OCI-LY1 (cell line): ENCODE data around the gene GNG7.

ENCODE experiments used
- H2AFZ ChIP-seq: fragments of 200-600 bp; sonication (generic), shearing (Covaris generic); 2 replicates; pipeline ENCODE4 v1.6.0; 2014; ENCODE audit warnings: antibody characterized with exemption, mild to moderate bottlenecking, low read length
- H3F3A ChIP-seq: fragments of 200-600 bp; sonication (generic), shearing (Covaris generic); 2 replicates; pipeline ENCODE4 v1.6.0; 2014; ENCODE audit warnings: mild to moderate bottlenecking, antibody characterized with exemption, low read length, moderate library complexity; ENCODE audit not compliant: insufficient read depth
- H3K27ac ChIP-seq: fragments of 200-600 bp; sonication (generic); 2 replicates; pipeline ENCODE4 v1.5.1; 2014; ENCODE audit warnings: low read length, mixed run types, mild to moderate bottlenecking, low read depth; ENCODE audit not compliant: poor library complexity, severe bottlenecking
- H3K27me3 ChIP-seq: fragments of 200-600 bp; sonication (generic); 2 replicates; pipeline ENCODE4 v1.6.0; 2014; ENCODE audit warnings: antibody characterized with exemption, mild to moderate bottlenecking, low read length, moderate library complexity; ENCODE audit not compliant: insufficient read depth
- H3K36me3 ChIP-seq: fragments of 200-600 bp; sonication (generic); 2 replicates; pipeline ENCODE4 v1.6.1; 2014; ENCODE audit warnings: mild to moderate bottlenecking, antibody characterized with exemption, low read length, moderate library complexity, mixed read lengths; ENCODE audit not compliant: insufficient read depth
- H3K4me1 ChIP-seq: fragments of 200-600 bp; sonication (generic); 2 replicates; pipeline ENCODE4 v1.5.1; 2014; ENCODE audit warnings: mild to moderate bottlenecking, low read length, moderate library complexity; ENCODE audit not compliant: insufficient read depth, severe bottlenecking
- H3K4me2 ChIP-seq: fragments of 200-600 bp; sonication (generic), shearing (Covaris generic); 2 replicates; pipeline ENCODE4 v1.6.1; 2014; ENCODE audit warnings: low read length
- H3K4me3 ChIP-seq: fragments of 200-600 bp; sonication (generic); 2 replicates; pipeline ENCODE4 v1.5.1; 2014; ENCODE audit warnings: low read length, low read depth, mild to moderate bottlenecking, mixed read lengths; ENCODE audit not compliant: poor library complexity, severe bottlenecking
- H3K79me2 ChIP-seq: fragments of 200-600 bp; shearing (Covaris generic); 2 replicates; pipeline ENCODE4 v1.6.1; 2016; ENCODE audit warnings: mixed run types, low read length, mixed read lengths; ENCODE audit not compliant: insufficient read depth
- H3K9ac ChIP-seq: fragments of 200-600 bp; sonication (generic), shearing (Covaris generic); 2 replicates; pipeline ENCODE4 v1.6.1; 2014; ENCODE audit warnings: mild to moderate bottlenecking, low read length, mixed read lengths
- H3K9me2 ChIP-seq: fragments of 200-600 bp; sonication (generic), shearing (Covaris generic); 2 replicates; pipeline ENCODE4 v1.6.1; 2014; ENCODE audit warnings: low read depth, mild to moderate bottlenecking, low read length, mixed read lengths
- H3K9me3 ChIP-seq: fragments of 200-600 bp; shearing (Covaris generic); 2 replicates; pipeline ENCODE4 v1.6.1; 2014; ENCODE audit warnings: low read length, mixed read lengths
- H4K20me1 ChIP-seq: fragments of 200-600 bp; sonication (generic), shearing (Covaris generic); 2 replicates; pipeline ENCODE4 v1.6.0; 2016; ENCODE audit warnings: mild to moderate bottlenecking, low read length; ENCODE audit not compliant: insufficient read depth
- EZH2 ChIP-seq: fragments of 200-600 bp; sonication (generic), shearing (Covaris generic); IDR thresholded peaks from 2 replicates; pipeline ENCODE4 v1.8.0; 2017; ENCODE audit warnings: borderline replicate concordance, mixed run types, mild to moderate bottlenecking, antibody characterized with exemption, low read length, moderate library complexity, mixed read lengths
- TF ChIP-seq, protein P1 (sequence below): fragments of 200-600 bp; sonication (generic), shearing (Covaris generic); IDR thresholded peaks from 2 replicates; pipeline ENCODE4 v1.5.1; 2017; ENCODE audit warnings: mild to moderate bottlenecking, antibody characterized with exemption, low read length, moderate library complexity, mixed read lengths

The GNG7 gene

DNA sequence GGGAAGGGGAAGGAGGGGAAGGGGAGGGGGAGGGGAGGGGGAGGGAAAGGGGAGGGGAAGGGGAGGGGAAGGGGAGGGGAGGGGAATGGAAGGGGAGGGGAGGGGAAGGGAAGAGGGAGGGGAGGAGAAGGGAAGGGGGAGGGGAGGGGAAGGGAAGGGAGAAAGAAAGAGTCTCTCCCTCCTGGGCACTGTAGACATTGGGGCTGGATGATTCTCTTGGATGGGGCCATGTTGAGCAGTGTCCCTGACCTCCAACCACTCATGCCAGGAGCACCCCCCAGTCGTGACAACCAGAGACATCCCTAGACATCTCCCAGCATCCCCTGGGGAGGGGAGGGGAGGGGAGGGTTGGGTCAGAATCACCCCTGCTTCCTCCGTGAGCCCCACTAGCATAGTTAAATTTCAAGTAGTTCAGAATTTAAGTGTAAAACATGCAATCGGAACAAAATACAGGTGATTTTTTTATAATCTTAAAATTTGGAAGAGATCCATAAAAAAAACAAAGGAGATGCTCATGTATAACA is 64.0 kb downstream of the GNG7 start:
- Histone ChIP-seq H3K9me3 (no peaks in the 10 kb centered on the region), H3K36me3 (no peaks in the 10 kb centered on the region), H3K27me3 (peaks cover 3% of the 10 kb centered on the region; the same call in 1 of the 2 replicates), H3K4me2 (no peak overlapping the region), H3K27ac (no peak overlapping the region), H3K4me1 (peaks cover 22% of the 10 kb centered on the region), H2AFZ (no peak overlapping the region), H3F3A (no peaks in the 10 kb centered on the region), H3K79me2 (no peaks in the 10 kb centered on the region), H3K4me3 (no peak overlapping the region), H4K20me1 (no peaks in the 10 kb centered on the region), H3K9ac (no peak overlapping the region), H3K9me2 (no peaks in the 10 kb centered on the region)
- TF ChIP-seq, protein P1, sequence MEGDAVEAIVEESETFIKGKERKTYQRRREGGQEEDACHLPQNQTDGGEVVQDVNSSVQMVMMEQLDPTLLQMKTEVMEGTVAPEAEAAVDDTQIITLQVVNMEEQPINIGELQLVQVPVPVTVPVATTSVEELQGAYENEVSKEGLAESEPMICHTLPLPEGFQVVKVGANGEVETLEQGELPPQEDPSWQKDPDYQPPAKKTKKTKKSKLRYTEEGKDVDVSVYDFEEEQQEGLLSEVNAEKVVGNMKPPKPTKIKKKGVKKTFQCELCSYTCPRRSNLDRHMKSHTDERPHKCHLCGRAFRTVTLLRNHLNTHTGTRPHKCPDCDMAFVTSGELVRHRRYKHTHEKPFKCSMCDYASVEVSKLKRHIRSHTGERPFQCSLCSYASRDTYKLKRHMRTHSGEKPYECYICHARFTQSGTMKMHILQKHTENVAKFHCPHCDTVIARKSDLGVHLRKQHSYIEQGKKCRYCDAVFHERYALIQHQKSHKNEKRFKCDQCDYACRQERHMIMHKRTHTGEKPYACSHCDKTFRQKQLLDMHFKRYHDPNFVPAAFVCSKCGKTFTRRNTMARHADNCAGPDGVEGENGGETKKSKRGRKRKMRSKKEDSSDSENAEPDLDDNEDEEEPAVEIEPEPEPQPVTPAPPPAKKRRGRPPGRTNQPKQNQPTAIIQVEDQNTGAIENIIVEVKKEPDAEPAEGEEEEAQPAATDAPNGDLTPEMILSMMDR = no peak
- no peak for TF ChIP-seq EZH2

DNA sequence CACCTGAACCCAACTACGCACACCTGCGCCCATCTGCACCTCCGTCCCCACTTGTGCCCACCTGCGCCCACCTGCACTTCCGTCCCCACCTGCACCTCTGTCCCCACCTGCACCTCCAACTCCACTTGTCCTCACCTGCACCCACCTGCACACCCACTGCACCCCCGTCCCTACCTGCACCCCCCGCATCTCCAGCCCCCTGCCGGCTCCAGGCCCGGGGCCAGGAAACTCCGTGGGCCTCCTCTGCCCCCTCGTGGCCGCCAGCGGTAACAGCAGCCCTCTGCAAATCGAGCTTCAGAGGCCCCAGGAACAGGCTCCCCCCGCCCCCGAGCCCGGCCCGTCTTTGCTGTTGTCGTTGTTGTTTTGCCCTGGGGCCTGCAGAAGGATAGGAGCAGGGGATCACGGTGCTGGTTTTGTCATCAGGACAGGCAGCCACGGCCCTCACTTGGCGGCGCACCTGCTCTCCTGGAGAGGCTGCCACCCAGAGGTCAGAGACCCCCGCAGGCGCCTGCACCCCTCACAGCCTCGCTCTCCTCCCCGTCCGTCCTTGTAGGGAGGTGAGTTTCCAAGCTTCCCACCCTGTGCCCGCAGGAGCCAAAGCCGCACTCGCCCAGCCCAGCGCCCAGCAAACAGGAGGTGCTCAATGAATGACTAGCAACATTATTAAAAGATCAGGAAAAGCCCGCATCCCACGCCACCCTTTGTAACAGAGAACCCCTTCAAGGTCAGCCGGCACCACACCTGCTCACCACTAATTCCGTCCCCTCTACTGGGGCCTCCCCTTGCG is 65.4 kb downstream of the GNG7 start:
- H2AFZ ChIP-seq = no peak overlapping the region
- H3K9me3 ChIP-seq = no peaks in the 10 kb centered on the region
- H3K9me2 ChIP-seq = no peaks in the 10 kb centered on the region
- H3K27me3 ChIP-seq = peaks cover 3% of the 10 kb centered on the region; the same call in 1 of the 2 replicates
- no peaks in the 10 kb centered on the region for H4K20me1 ChIP-seq
- H3F3A ChIP-seq = no peaks in the 10 kb centered on the region
- no peak for TF ChIP-seq EZH2
- TF ChIP-seq, protein P1 = peak; percentile 90
- H3K9ac ChIP-seq = no peak overlapping the region
- peaks cover 36% of the 10 kb centered on the region for H3K4me1 ChIP-seq
- H3K36me3 ChIP-seq = no peaks in the 10 kb centered on the region
- no peak overlapping the region for H3K4me3 ChIP-seq
- no peak overlapping the region for H3K27ac ChIP-seq
- no peaks in the 10 kb centered on the region for H3K79me2 ChIP-seq
- peak overlapping the region; percentile 15; the same call in 1 of the 2 replicates for H3K4me2 ChIP-seq

DNA sequence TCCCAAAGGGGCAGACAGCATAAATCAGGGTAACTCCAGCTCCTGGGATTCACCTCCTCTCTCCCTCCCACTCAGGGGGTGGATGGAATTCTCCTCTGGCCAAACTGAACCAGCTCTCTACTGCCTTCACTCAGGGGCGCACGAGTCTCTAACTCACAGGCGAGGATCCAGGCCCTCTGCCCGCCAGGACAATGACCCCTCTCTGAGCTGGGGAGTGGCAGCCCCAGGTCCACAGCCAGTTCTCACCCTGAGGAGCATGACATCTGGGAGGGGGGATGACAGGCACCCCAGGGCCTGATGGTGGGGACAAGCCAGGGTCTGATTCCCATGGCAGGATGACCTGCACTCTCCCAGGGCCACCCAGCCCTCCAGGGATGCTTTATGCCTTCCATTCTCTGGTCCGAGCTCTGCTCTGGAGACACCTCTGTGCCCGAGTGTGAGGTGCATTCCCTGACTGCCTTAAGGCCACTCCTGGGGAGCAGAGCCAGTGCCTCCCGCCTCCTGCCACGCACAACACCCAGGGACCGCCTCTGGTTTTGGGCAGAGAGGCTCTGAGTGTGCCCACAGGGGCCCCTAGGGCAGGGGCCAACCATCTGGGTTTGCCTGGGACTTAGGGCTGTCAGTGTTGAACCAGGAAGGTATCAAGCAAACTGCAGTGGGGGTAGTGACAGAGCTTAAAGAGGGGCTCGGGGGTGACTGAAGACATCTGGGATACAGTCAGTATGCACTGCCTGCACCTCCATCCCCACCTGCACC is 66.2 kb downstream of the GNG7 start:
- H3K79me2 ChIP-seq = no peaks in the 10 kb centered on the region
- no peaks in the 10 kb centered on the region for H3K36me3 ChIP-seq
- no peaks in the 10 kb centered on the region for H3K9me3 ChIP-seq
- TF ChIP-seq, protein P1 = no peak
- TF ChIP-seq EZH2 = no peak
- no peaks in the 10 kb centered on the region for H3K9me2 ChIP-seq
- no peak overlapping the region for H3K9ac ChIP-seq
- H3K27ac ChIP-seq = peak overlapping the region; percentile 25
- H3K4me1 ChIP-seq = peaks cover 42% of the 10 kb centered on the region
- 0 out of 2 replicates have a peak, but pooled peaks cover 3% of the 10 kb centered on the region for H3F3A ChIP-seq
- H3K4me2 ChIP-seq = no peak overlapping the region
- H3K27me3 ChIP-seq = peaks cover 3% of the 10 kb centered on the region; the same call in 1 of the 2 replicates
- no peak overlapping the region for H2AFZ ChIP-seq
- H3K4me3 ChIP-seq = no peak overlapping the region
- no peaks in the 10 kb centered on the region for H4K20me1 ChIP-seq
